ENCODE measurements around the gene DYNC2I2.

The DYNC2I2 gene

DNA sequence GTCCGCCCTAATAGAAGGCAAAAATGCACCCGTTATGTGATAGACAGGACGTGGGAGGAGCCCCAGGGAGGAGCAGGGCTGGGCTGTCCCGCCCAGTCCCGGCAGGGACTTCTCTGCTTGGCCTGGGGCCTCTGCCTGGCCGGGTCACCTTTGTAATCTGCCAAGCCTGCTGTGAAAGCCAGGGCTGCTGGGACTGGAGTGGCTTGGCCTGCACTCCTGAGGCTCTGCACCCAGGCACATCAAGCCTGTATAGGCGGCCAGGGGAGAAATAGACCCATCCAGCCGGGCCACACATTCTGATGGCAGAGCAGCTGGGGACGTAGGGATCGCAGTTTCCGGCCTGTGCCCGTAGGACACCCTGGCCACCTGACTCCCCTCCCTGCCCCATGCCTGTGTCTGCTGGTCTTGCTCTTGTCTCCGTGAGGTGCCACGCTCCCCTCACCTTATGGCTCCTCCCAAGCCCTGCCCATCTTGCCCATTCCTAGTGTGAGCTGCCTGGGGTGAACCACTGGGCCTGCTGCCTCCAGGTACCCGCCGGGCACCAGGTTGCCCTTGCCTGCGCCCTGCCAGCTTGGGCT lies 28.1 kb downstream of the DYNC2I2 start:
- no peak for DNase-seq (ENCODE audit: low spot score)
- TF ChIP-seq, protein P1, sequence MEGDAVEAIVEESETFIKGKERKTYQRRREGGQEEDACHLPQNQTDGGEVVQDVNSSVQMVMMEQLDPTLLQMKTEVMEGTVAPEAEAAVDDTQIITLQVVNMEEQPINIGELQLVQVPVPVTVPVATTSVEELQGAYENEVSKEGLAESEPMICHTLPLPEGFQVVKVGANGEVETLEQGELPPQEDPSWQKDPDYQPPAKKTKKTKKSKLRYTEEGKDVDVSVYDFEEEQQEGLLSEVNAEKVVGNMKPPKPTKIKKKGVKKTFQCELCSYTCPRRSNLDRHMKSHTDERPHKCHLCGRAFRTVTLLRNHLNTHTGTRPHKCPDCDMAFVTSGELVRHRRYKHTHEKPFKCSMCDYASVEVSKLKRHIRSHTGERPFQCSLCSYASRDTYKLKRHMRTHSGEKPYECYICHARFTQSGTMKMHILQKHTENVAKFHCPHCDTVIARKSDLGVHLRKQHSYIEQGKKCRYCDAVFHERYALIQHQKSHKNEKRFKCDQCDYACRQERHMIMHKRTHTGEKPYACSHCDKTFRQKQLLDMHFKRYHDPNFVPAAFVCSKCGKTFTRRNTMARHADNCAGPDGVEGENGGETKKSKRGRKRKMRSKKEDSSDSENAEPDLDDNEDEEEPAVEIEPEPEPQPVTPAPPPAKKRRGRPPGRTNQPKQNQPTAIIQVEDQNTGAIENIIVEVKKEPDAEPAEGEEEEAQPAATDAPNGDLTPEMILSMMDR (IDR thresholded peaks at IDR 0.05; ENCODE audit: extremely low read depth, missing control alignments): no peak

DNA sequence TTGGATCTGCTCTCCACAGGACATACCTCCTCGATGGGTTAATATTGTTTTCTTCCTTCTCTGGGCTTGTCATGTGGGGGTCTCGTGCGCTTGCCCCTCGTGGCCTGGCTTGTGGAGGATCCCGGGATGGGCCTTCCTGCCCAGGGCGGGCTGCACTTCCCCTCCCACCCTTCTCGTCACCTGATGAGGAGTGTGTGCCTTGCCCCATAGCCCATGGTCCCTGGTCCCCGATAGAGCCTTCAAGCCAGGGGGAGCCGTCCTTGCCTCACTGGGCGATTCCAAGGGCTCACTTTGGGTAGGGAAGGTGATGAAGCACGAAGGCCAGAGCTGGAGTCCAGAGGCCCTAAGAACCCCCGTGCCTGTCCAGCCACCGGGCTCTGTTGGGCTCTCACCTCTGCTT lies 28.7 kb downstream of the DYNC2I2 start:
- DNase-seq (ENCODE audit: low spot score): no peak
- TF ChIP-seq, protein P1 (IDR thresholded peaks at IDR 0.05; ENCODE audit: extremely low read depth, missing control alignments): no peak

DNA sequence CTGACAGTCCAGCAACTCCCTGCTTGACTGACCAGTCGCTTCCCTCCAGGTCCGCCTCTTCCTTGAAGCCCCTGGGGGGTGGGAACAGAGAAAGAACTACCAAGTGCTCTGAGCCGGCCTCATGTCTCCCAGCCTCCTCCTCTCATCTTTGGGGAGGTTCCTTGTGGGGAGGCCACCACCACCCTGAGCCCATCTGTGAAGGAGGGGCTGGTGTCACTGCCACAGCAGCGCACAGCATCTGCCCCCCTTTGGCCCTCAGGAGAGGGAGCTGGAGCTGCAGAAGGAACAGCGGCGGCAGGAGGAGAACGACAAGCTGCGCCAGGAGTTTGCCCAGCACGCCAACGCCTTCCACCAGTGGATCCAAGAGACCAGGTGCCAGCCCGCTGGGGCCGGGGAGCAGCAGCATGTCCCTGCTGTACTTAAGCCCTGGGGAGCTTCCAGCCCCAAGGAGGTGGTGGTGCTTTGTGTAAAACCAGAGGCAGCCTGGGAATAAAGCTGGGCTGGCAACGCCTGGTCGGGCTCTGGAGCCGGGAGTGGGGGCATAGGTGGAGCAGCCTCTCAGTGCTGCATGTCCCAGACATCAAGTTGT lies 29.4 kb downstream of the DYNC2I2 start:
- TF ChIP-seq, protein P1 (IDR thresholded peaks at IDR 0.05; ENCODE audit: extremely low read depth, missing control alignments): no peak
- no peak for DNase-seq (ENCODE audit: low spot score)

DNA sequence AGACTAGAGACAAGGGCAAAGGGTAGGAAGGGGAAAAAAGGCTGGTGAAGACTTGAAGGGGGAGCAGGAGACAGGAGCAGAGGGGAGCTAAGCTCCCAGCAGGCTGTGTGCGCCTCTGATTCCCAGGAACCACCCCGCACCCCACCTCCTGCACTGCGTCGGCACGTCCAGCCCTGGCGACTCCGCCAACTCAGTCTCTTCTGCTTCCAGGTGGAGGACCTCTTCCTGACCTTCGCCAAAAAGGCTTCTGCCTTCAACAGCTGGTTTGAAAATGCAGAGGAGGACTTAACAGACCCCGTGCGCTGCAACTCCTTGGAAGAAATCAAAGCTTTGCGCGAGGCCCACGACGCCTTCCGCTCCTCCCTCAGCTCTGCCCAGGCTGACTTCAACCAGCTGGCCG lies 30.5 kb downstream of the DYNC2I2 start:
- TF ChIP-seq, protein P1 (IDR thresholded peaks at IDR 0.05; ENCODE audit: extremely low read depth, missing control alignments): no peak

DNA sequence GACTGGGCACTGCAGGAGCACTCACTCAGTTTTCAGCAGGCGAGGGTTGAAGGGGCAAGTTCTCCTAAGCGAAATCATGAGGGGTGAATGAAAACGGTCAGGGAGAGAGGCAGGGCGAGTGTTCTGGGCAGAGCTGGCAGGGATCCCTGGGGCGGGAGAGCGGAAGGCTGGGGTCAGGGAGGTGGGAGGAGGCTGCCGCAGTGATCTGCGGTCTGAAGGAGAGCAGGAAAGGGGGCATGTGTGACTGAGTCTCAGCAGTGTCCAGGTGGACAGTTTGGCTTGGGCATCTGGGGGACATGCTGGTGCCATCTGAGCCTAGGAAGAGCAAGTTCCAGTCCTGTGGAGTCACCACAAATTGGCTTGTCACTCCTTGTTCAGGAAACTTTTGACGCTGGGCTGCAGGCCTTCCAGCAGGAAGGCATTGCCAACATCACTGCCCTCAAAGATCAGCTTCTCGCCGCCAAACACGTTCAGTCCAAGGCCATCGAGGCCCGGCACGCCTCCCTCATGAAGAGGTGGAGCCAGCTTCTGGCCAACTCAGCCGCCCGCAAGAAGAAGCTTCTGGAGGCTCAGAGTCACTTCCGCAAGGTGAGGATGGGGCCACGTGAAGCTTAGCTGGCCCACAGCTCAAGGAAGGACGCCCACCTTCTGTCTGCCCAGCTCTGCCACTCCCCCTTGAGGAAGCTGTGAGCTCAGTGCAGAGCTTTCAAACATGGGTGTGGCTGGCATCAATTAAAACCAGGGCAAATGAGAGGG lies 31.1 kb downstream of the DYNC2I2 start:
- no peak for DNase-seq (ENCODE audit: low spot score)

More for the DNA sequence above, 30.5 kb downstream of the DYNC2I2 start:
- no peak for DNase-seq (ENCODE audit: low spot score)

DNA sequence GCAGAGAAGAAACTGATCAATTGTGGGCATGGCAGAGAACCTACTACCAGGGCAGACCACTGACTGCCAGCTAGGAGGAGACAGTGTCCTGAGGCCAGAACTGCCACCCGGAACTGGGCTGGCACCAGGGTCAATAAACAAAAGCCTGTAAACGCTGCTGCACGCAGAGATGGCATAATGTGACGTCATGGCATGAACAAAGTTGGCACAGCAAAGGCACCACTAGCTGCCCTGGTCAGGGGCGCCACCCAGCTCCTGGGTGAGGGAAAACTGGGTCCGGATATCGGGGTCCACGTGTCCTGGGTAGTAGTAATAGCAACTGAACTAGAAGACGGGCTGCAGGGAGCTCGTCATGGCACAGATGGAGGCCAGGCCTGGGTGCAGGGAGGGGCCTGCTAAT lies 32.1 kb downstream of the DYNC2I2 start:
- TF ChIP-seq, protein P1 (IDR thresholded peaks at IDR 0.05; ENCODE audit: extremely low read depth, missing control alignments): no peak
- DNase-seq (ENCODE audit: low spot score): no peak

More for the DNA sequence above, 31.1 kb downstream of the DYNC2I2 start:
- TF ChIP-seq, protein P1 (IDR thresholded peaks at IDR 0.05; ENCODE audit: extremely low read depth, missing control alignments): no peak
